HG03095 (cell line): ENCODE results near the gene CHN1.

Experiments
- ATAC-seq: cut with Tn5 transposase; IDR thresholded peaks from one replicate; pipeline ENCODE4 v1.9.1; 2021; ENCODE audit warnings: moderate library complexity; ENCODE audit not compliant: unreplicated experiment

The CHN1 gene

GRCh38 chr2:175004980-175005732 lies at the start of gene CHN1:
TSS of gene CHN1 (minus strand) at chr2:175005381. CDS start at chr2:175004912, 469 bp downstream.
- no peak for ATAC-seq

- ATAC-seq: no peak
These were observed 49.2 kb upstream of the CHN1 start for GRCh38 chr2:175054340-175054739.

- ATAC-seq: no peak
These were observed 44.5 kb upstream of the CHN1 start for GRCh38 chr2:175049661-175050060.

- no peak for ATAC-seq
These were observed 43.1 kb upstream of the CHN1 start for GRCh38 chr2:175048275-175048674.

GRCh38 chr2:175039490-175039889 lies 34.3 kb upstream of the CHN1 start:
- no peak for ATAC-seq

- no peak for ATAC-seq
These were observed 33.9 kb upstream of the CHN1 start for GRCh38 chr2:175039031-175039430.

- ATAC-seq: no peak
These were observed 32.8 kb upstream of the CHN1 start for GRCh38 chr2:175037941-175038340.

GRCh38 chr2:175036582-175037018 lies 31.4 kb upstream of the CHN1 start:
- no peak for ATAC-seq

- no peak for ATAC-seq
These were observed 30.6 kb upstream of the CHN1 start for GRCh38 chr2:175035806-175036205.

- ATAC-seq: no peak
These were observed 29.5 kb upstream of the CHN1 start for GRCh38 chr2:175034716-175035115.

GRCh38 chr2:175030380-175031271 lies 25.4 kb upstream of the CHN1 start:
- no peak for ATAC-seq

GRCh38 chr2:175027755-175028154 lies 22.6 kb upstream of the CHN1 start:
- ATAC-seq: no peak

GRCh38 chr2:175026385-175026784 lies 21.2 kb upstream of the CHN1 start:
- ATAC-seq: no peak

- no peak for ATAC-seq
These were observed 20.8 kb upstream of the CHN1 start for GRCh38 chr2:175025946-175026345.

GRCh38 chr2:175025233-175025632 lies 20.1 kb upstream of the CHN1 start:
- no peak for ATAC-seq

- no peak for ATAC-seq
These were observed 17.7 kb upstream of the CHN1 start for GRCh38 chr2:175022923-175023322.

- no peak for ATAC-seq
These were observed 14.6 kb upstream of the CHN1 start for GRCh38 chr2:175019566-175020327.

GRCh38 chr2:175017618-175018414 lies 12.6 kb upstream of the CHN1 start:
- no peak for ATAC-seq

GRCh38 chr2:175015340-175015739 lies 10.2 kb upstream of the CHN1 start:
- no peak for ATAC-seq

- no peak for ATAC-seq
These were observed 7.3 kb upstream of the CHN1 start for GRCh38 chr2:175012516-175012915.
